Adrenal gland (tissue), 5 donors: ENCODE measurements around the gene SLC38A8.

Experiments used
- CTCF ChIP-seq, 6 experiments: fragments of 450-650 bp in 4 of 6; fragments of 200-600 bp in 2 of 6; sonication (generic) in 1 of 6; IDR thresholded peaks; 1 replicate in 5 of 6; 2 replicates in 1 of 6; pipeline versions ENCODE4 v1.5.1 to v1.8.0; 2016 to 2021; ENCODE audit warnings: antibody characterized with exemption in 6 of 6, mild to moderate bottlenecking in 2 of 6, moderate library complexity in 1 of 6
- POLR2A ChIP-seq, 2 donors: fragments of 450-650 bp; IDR thresholded peaks; one replicate each; pipeline ENCODE4 v1.6.1; 2017; ENCODE audit warnings: antibody characterized with exemption in 2 of 2, mild to moderate bottlenecking in 2 of 2, moderate library complexity in 1 of 2
- donor health status: DM: no; HTN: no; CAD: no.

GRCh38 chr16:84069540-84069939, 26.9 kb upstream of the SLC38A8 start:
- TF ChIP-seq CTCF (IDR thresholded peaks at IDR 0.05) (no peak), POLR2A (IDR thresholded peaks at IDR 0.05) (no peak)
